PC-9 (cell line): Measurements from ENCODE around the gene SCAMP2. TPM values are rescaled to one million over a fixed set of nuclear protein-coding genes. Genes with fewer than 3 reads are reported as not detected.
A peak's percentile ranks its signal among the peaks of the same experiment; 100 is the strongest.

ENCODE experiments used
- BruUV-seq: library from RNA; stranded (reverse); fragments of 400-500 nt; replicated peaks from 2 replicates; lab custom pipeline; 2021; lab: Mats Ljungman, UMichigan
- CTCF ChIA-PET: fragments of 300-600 bp; sonication (Branson Sonifier 250); formaldehyde crosslinking; loops from one replicate; lab custom pipeline; 2022; ENCODE audit warnings: antibody characterized with exemption; lab: Charles Lee
- POLR2A ChIA-PET: fragments of 300-600 bp; sonication (Branson Sonifier 250); formaldehyde crosslinking; loops from one replicate; lab custom pipeline; 2022; ENCODE audit warnings: antibody characterized with exemption; ENCODE audit not compliant: unreplicated experiment; lab: Charles Lee
- DNase-seq, 2 experiments: peaks; one replicate each; pipeline versions ENCODE4 v3.0.0 to v3.0.0-alpha.2; 2015 to 2022; ENCODE audit warnings: mixed read lengths in 1 of 2
- H2AFZ ChIP-seq: fragments of 200-600 bp; sonication (generic); 2 replicates; pipeline ENCODE4 v1.8.1; 2017; ENCODE audit warnings: antibody characterized with exemption
- H3F3A ChIP-seq: fragments of 200-600 bp; sonication (generic); 2 replicates; pipeline ENCODE4 v1.8.1; 2017; ENCODE audit warnings: antibody characterized with exemption, mild to moderate bottlenecking, low read depth; ENCODE audit not compliant: insufficient read depth
- H3K27ac ChIP-seq: fragments of 200-600 bp; sonication (generic); 2 replicates; pipeline ENCODE4 v1.6.1; 2016; ENCODE audit warnings: mixed run types
- H3K27me3 ChIP-seq: fragments of 200-600 bp; sonication (generic); 2 replicates; pipeline ENCODE4 v1.6.1; 2016; ENCODE audit warnings: low read depth, mixed run types; ENCODE audit not compliant: insufficient read depth
- H3K36me3 ChIP-seq: fragments of 200-600 bp; sonication (generic); 2 replicates; pipeline ENCODE4 v1.6.1; 2016; ENCODE audit warnings: low read depth, mixed run types
- H3K4me1 ChIP-seq: fragments of 200-600 bp; sonication (generic); replicated peaks from 2 replicates; pipeline ENCODE4 v1.6.1; 2016; ENCODE audit warnings: mixed run types; ENCODE audit not compliant: insufficient read depth
- H3K4me2 ChIP-seq: fragments of 200-600 bp; sonication (generic); 2 replicates; pipeline ENCODE4 v1.6.1; 2017; ENCODE audit warnings: mixed run types
- H3K4me3 ChIP-seq: fragments of 200-600 bp; sonication (generic); 2 replicates; pipeline ENCODE4 v1.6.1; 2016; ENCODE audit warnings: mixed run types
- H3K79me2 ChIP-seq: fragments of 200-600 bp; sonication (generic); 2 replicates; pipeline ENCODE4 v1.6.1; 2017; ENCODE audit warnings: low read depth, mixed run types
- H3K9me2 ChIP-seq: fragments of 200-600 bp; sonication (generic); 2 replicates; pipeline ENCODE4 v1.8.1; 2017; ENCODE audit warnings: mild to moderate bottlenecking; ENCODE audit not compliant: insufficient read depth
- H3K9me3 ChIP-seq: fragments of 200-600 bp; sonication (generic); 2 replicates; pipeline ENCODE4 v1.8.1; 2016; ENCODE audit warnings: low read depth; ENCODE audit not compliant: insufficient read depth
- H4K20me1 ChIP-seq: fragments of 200-600 bp; sonication (generic); 2 replicates; pipeline ENCODE4 v1.8.1; 2017; ENCODE audit not compliant: insufficient read depth
- CTCF ChIP-seq: fragments of 200-600 bp; sonication (generic); conservative IDR thresholded peaks from 2 replicates; pipeline ENCODE4 v1.6.1; 2017; ENCODE audit warnings: mixed run types, antibody characterized with exemption, mild to moderate bottlenecking, moderate library complexity
- EZH2 ChIP-seq: fragments of 200-600 bp; sonication (generic); IDR thresholded peaks from 2 replicates; pipeline ENCODE4 v1.8.0; 2017; ENCODE audit warnings: antibody characterized with exemption, low read depth
- intact Hi-C: fragments of 100-400 bp; cut with micrococcal nuclease; formaldehyde crosslinking; loops from one replicate; pipeline ENCODE4 v1.10.0; 2022; ENCODE audit not compliant: unreplicated experiment
- total RNA-seq: library from RNA; stranded (reverse); gene quantifications from 2 replicates; pipeline ENCODE4 v1.2.3, GENCODE V29; 2021

The SCAMP2 gene
- total RNA-seq, 1 experiment from 2014 or later: 84.6 TPM

- DNase-seq: peak in 1 of 2 experiments; percentile 91
- peaks cover 59% of the 10 kb centered on the region for H3K4me1 ChIP-seq
Measured at GRCh38 chr15:74870436-74871215, 2.5 kb downstream of the SCAMP2 start.

GRCh38 chr15:74869726-74870407 lies 3.3 kb downstream of the SCAMP2 start:
- intact Hi-C loops: no loop called here
- Histone ChIP-seq H3K36me3 (no peaks in the 10 kb centered on the region), H2AFZ (no peak overlapping the region), H3K79me2 (peaks cover 69% of the 10 kb centered on the region), H3K27ac (peak overlapping the region; percentile 21), H3F3A (peaks cover 36% of the 10 kb centered on the region; the same call in 1 of the 2 replicates), H3K27me3 (no peaks in the 10 kb centered on the region), H3K4me2 (peak overlapping the region; percentile 85), H3K4me3 (no peak overlapping the region), H3K9me2 (no peaks in the 10 kb centered on the region), H3K4me1 (peaks cover 66% of the 10 kb centered on the region), H4K20me1 (peaks cover 48% of the 10 kb centered on the region), H3K9me3 (no peaks in the 10 kb centered on the region)
- ChIA-PET POLR2A (interaction anchor here (0.7 kb wide), 1 partner anchor 461 kb away, joined by 5 read pairs; no protein-coding TSS in a partner anchor), CTCF (interaction anchor here (0.6 to 1.1 kb wide), 3 partner anchors 10 to 91 kb away, joined by 3 to 4 read pairs (median 3); no protein-coding TSS in a partner anchor)
- no peak for TF ChIP-seq EZH2
- no peak for TF ChIP-seq CTCF
- no TSS peak for BruUV-seq
- no peak for DNase-seq

More at GRCh38 chr15:74870436-74871215, 2.5 kb downstream of the SCAMP2 start:
- intact Hi-C loops: no loop called here
- Histone ChIP-seq H3K9me3 (no peaks in the 10 kb centered on the region), H3K79me2 (peaks cover 63% of the 10 kb centered on the region), H3K27ac (peak overlapping the region; percentile 21), H3K27me3 (no peaks in the 10 kb centered on the region), H3K9me2 (no peaks in the 10 kb centered on the region), H3F3A (peaks cover 33% of the 10 kb centered on the region; the same call in 1 of the 2 replicates), H3K4me3 (no peak overlapping the region), H4K20me1 (peaks cover 41% of the 10 kb centered on the region), H3K36me3 (no peaks in the 10 kb centered on the region), H3K4me2 (peak overlapping the region; percentile 85), H2AFZ (no peak overlapping the region)
- BruUV-seq: no TSS peak
- CTCF ChIA-PET: interaction anchor here (0.6 to 0.7 kb wide), 4 partner anchors 23 to 92 kb away, joined by 3 to 4 read pairs (median 3); no protein-coding TSS in a partner anchor
- TF ChIP-seq EZH2: no peak
- no peak for TF ChIP-seq CTCF
- POLR2A ChIA-PET: interaction anchor here (0.6 to 0.7 kb wide), 4 partner anchors 31 to 145 kb away, joined by 3 to 7 read pairs (median 4); partner anchors contain the start of gene FAM219B

- Histone ChIP-seq H3K4me2 (peak overlapping the region; percentile 85; the same call in 1 of the 2 replicates), H4K20me1 (peaks cover 48% of the 10 kb centered on the region)
- CTCF ChIA-PET: interaction anchor here (0.6 to 1.1 kb wide), 2 partner anchors 10 to 31 kb away, joined by 3 to 4 read pairs; no protein-coding TSS in a partner anchor
Measured at GRCh38 chr15:74869372-74869725, 3.8 kb downstream of the SCAMP2 start.

More at GRCh38 chr15:74869372-74869725, 3.8 kb downstream of the SCAMP2 start:
- no peak overlapping the region for H3K4me3 ChIP-seq
- no peaks in the 10 kb centered on the region for H3K36me3 ChIP-seq
- no peak for TF ChIP-seq EZH2
- DNase-seq: no peak
- POLR2A ChIA-PET: interaction anchor here (0.7 kb wide), 1 partner anchor 460 kb away, joined by 5 read pairs; no protein-coding TSS in a partner anchor
- H3K27me3 ChIP-seq: no peaks in the 10 kb centered on the region
- peaks cover 36% of the 10 kb centered on the region; the same call in 1 of the 2 replicates for H3F3A ChIP-seq
- no peak overlapping the region for H2AFZ ChIP-seq
- H3K79me2 ChIP-seq: peaks cover 74% of the 10 kb centered on the region
- no peak overlapping the region for H3K27ac ChIP-seq
- no TSS peak for BruUV-seq
- H3K9me3 ChIP-seq: no peaks in the 10 kb centered on the region
- H3K9me2 ChIP-seq: no peaks in the 10 kb centered on the region
- intact Hi-C loops: no loop called here
- H3K4me1 ChIP-seq: peaks cover 72% of the 10 kb centered on the region
